ENCODE results near the gene GNAQ.
"Not testable (repeated sequence)": the region's sequence is repeated elsewhere in the genome, so short reads cannot be mapped to it uniquely, and the experiment has no call there.

GNAQ gene

GRCh38 chr9:77714077-77714549 is 317.5 kb downstream of the GNAQ start:
- no peak for DNase-seq

GRCh38 chr9:77712533-77713130 is 319.0 kb downstream of the GNAQ start:
- no peak for DNase-seq

GRCh38 chr9:77710965-77711648 is 320.5 kb downstream of the GNAQ start:
- no peak for DNase-seq

GRCh38 chr9:77710316-77710715 is 321.3 kb downstream of the GNAQ start:
- no peak for DNase-seq

- DNase-seq, result no peak
Observed at GRCh38 chr9:77708064-77708815, 323.4 kb downstream of the GNAQ start.

- DNase-seq, result no peak
Observed at GRCh38 chr9:77707383-77708063, 324.1 kb downstream of the GNAQ start.

- no peak for DNase-seq
Observed at GRCh38 chr9:77705636-77706035, 326.0 kb downstream of the GNAQ start.

GRCh38 chr9:77702521-77703390 is 328.9 kb downstream of the GNAQ start:
- not testable (repeated sequence) for DNase-seq

- no peak for DNase-seq
Observed at GRCh38 chr9:77697238-77697984, 334.2 kb downstream of the GNAQ start.

GRCh38 chr9:77690723-77691122 is 340.9 kb downstream of the GNAQ start:
- not testable (repeated sequence) for DNase-seq

GRCh38 chr9:77690119-77690518 is 341.5 kb downstream of the GNAQ start:
- DNase-seq, result not testable (repeated sequence)

GRCh38 chr9:77687737-77688136 is 343.9 kb downstream of the GNAQ start:
- DNase-seq, result not testable (repeated sequence)

- DNase-seq, result no peak
Observed at GRCh38 chr9:77680581-77680980, 351.0 kb downstream of the GNAQ start.

- DNase-seq, result no peak
Observed at GRCh38 chr9:77679661-77680368, 351.8 kb downstream of the GNAQ start.

GRCh38 chr9:77679088-77679487 is 352.5 kb downstream of the GNAQ start:
- no peak for DNase-seq

GRCh38 chr9:77677957-77678535 is 353.6 kb downstream of the GNAQ start:
- DNase-seq, result no peak

GRCh38 chr9:77677397-77677796 is 354.2 kb downstream of the GNAQ start:
- DNase-seq, result no peak

- DNase-seq, result no peak
Observed at GRCh38 chr9:77673941-77674791, 357.4 kb downstream of the GNAQ start.

GRCh38 chr9:77672183-77672582 is 359.4 kb downstream of the GNAQ start:
- no peak for DNase-seq

Measured in NCI-H748 treated with DMSO at 0.1 percent for 48 hours (cell line).